Measurements from ENCODE around the gene CXCL17.

GRCh38 chr19:42411581-42412178 lies 31.1 kb downstream of the CXCL17 start:
- no peak for TF ChIP-seq POLR2A (IDR thresholded peaks at IDR 0.05)
- TF ChIP-seq CTCF (IDR thresholded peaks at IDR 0.05), result no peak
